DMS 273 (cell line): ENCODE data around the gene RPS6KA4.
A peak's percentile ranks its signal among the peaks of the same experiment; 100 is the strongest.
"Not testable (repeated sequence)": the region's sequence is repeated elsewhere in the genome, so short reads cannot be mapped to it uniquely, and the experiment has no call there.

Experiments
- DNase-seq: peaks from one replicate; lab custom pipeline; 2025; ENCODE audit not compliant: unreplicated experiment; lab: John Stamatoyannopoulos, UW

The RPS6KA4 gene

GRCh38 chr11:64415286-64415685, 56.3 kb downstream of the RPS6KA4 start:
- DNase-seq, result no peak

GRCh38 chr11:64415996-64416728, 57.2 kb downstream of the RPS6KA4 start:
- no peak for DNase-seq

GRCh38 chr11:64418233-64418632, 59.3 kb downstream of the RPS6KA4 start:
- DNase-seq, result not testable (repeated sequence)

- DNase-seq, result no peak
Observed at GRCh38 chr11:64419257-64419790, 60.4 kb downstream of the RPS6KA4 start.

GRCh38 chr11:64419818-64420485, 61.0 kb downstream of the RPS6KA4 start:
- DNase-seq, result peak; percentile 67
